H9 (cell line): ENCODE data around the gene RARG. TPM values are rescaled to one million over a fixed set of nuclear protein-coding genes. Genes with fewer than 3 reads are reported as not detected.
"Not testable (repeated sequence)": the region's sequence is repeated elsewhere in the genome, so short reads cannot be mapped to it uniquely, and the experiment has no call there.

Experiments used
- DNase-seq: peaks from one replicate; pipeline ENCODE4 v3.0.0-alpha.2; 2017
- H2AFZ ChIP-seq: one replicate; pipeline ENCODE4 v1.6.1; 2013; ENCODE audit warnings: mild to moderate bottlenecking, low read length, control low read depth, moderate library complexity
- H2AK5ac ChIP-seq: 2 replicates; pipeline ENCODE4 v1.6.1; 2013; ENCODE audit warnings: low read length, control low read depth, mixed read lengths; ENCODE audit not compliant: insufficient read length
- H2BK120ac ChIP-seq: one replicate; pipeline ENCODE4 v1.6.1; 2013; ENCODE audit warnings: low read depth, mild to moderate bottlenecking, low read length, control low read depth, inconsistent platforms; ENCODE audit not compliant: poor library complexity, severe bottlenecking
- H2BK12ac ChIP-seq: 2 replicates; pipeline ENCODE4 v1.6.1; 2013; ENCODE audit warnings: low read length, control low read depth, mixed read lengths, low read depth; ENCODE audit not compliant: insufficient read length
- H2BK15ac ChIP-seq: 2 replicates; pipeline ENCODE4 v1.6.1; 2013; ENCODE audit warnings: low read depth, low read length, control low read depth
- H2BK20ac ChIP-seq: one replicate; pipeline ENCODE4 v1.6.1; 2013; ENCODE audit warnings: low read depth, mild to moderate bottlenecking, low read length, control low read depth, inconsistent platforms; ENCODE audit not compliant: poor library complexity, severe bottlenecking
- H2BK5ac ChIP-seq: 2 replicates; pipeline ENCODE4 v1.6.1; 2013; ENCODE audit warnings: low read length, control low read depth, mixed read lengths; ENCODE audit not compliant: insufficient read length
- H3K14ac ChIP-seq: 2 replicates; pipeline ENCODE4 v1.6.1; 2013; ENCODE audit warnings: low read length, control low read depth; ENCODE audit not compliant: insufficient read depth
- H3K18ac ChIP-seq: 2 replicates; pipeline ENCODE4 v1.6.1; 2013; ENCODE audit warnings: low read depth, mild to moderate bottlenecking, mixed read lengths, low read length, control low read depth; ENCODE audit not compliant: insufficient read length
- H3K23ac ChIP-seq: 2 replicates; pipeline ENCODE4 v1.6.1; 2013; ENCODE audit warnings: low read length, control low read depth, mixed read lengths, low read depth; ENCODE audit not compliant: insufficient read length
- H3K23me2 ChIP-seq: 2 replicates; pipeline ENCODE4 v1.6.1; 2013; ENCODE audit warnings: low read depth, mild to moderate bottlenecking, mixed read lengths, low read length, control low read depth; ENCODE audit not compliant: insufficient read length, poor library complexity, severe bottlenecking
- H3K27ac ChIP-seq: 2 replicates; pipeline ENCODE4 v1.5.1; 2013; ENCODE audit warnings: low read length, control low read depth, mixed read lengths, low read depth; ENCODE audit not compliant: insufficient read length
- H3K27me3 ChIP-seq: 2 replicates; pipeline ENCODE4 v1.6.1; 2013; ENCODE audit warnings: low read length, control low read depth, inconsistent platforms; ENCODE audit not compliant: insufficient read depth
- H3K4ac ChIP-seq: 2 replicates; pipeline ENCODE4 v1.6.1; 2013; ENCODE audit warnings: low read depth, mild to moderate bottlenecking, control low read depth, inconsistent platforms, low read length, moderate library complexity
- H3K4me1 ChIP-seq: 2 replicates; pipeline ENCODE4 v1.6.1; 2013; ENCODE audit warnings: low read length, control low read depth, inconsistent platforms; ENCODE audit not compliant: insufficient read depth
- H3K4me2 ChIP-seq: 2 replicates; pipeline ENCODE4 v1.6.1; 2013; ENCODE audit warnings: low read length, control low read depth, mixed read lengths; ENCODE audit not compliant: insufficient read length, insufficient read depth
- H3K56ac ChIP-seq: 2 replicates; pipeline ENCODE4 v1.6.1; 2013; ENCODE audit warnings: low read depth, mild to moderate bottlenecking, mixed read lengths, low read length, control low read depth; ENCODE audit not compliant: insufficient read length
- H3K79me1 ChIP-seq: 2 replicates; pipeline ENCODE4 v1.6.1; 2013; ENCODE audit warnings: low read depth, mild to moderate bottlenecking, moderate library complexity, low read length, control low read depth, inconsistent platforms; ENCODE audit not compliant: insufficient read depth, poor library complexity, severe bottlenecking
- H3K79me2 ChIP-seq: 2 replicates; pipeline ENCODE4 v1.6.1; 2013; ENCODE audit warnings: low read length, control low read depth, inconsistent platforms; ENCODE audit not compliant: insufficient read depth
- H3K9ac ChIP-seq: 2 replicates; pipeline ENCODE4 v1.6.1; 2013; ENCODE audit warnings: low read length, control low read depth, mixed read lengths; ENCODE audit not compliant: insufficient read length; ENCODE audit errors: extremely low read depth
- H3K9me3 ChIP-seq: one replicate; pipeline ENCODE4 v1.6.1; 2013; ENCODE audit warnings: low read depth, low read length, inconsistent platforms; ENCODE audit not compliant: control insufficient read depth
- H3T11ph ChIP-seq: one replicate; pipeline ENCODE4 v1.6.1; 2013; ENCODE audit warnings: mild to moderate bottlenecking, low read length, control low read depth, inconsistent platforms
- H4K20me1 ChIP-seq: one replicate; pipeline ENCODE4 v1.6.1; 2013; ENCODE audit not compliant: control insufficient read depth, insufficient read length, insufficient read depth
- H4K5ac ChIP-seq: 2 replicates; pipeline ENCODE4 v1.6.1; 2013; ENCODE audit warnings: low read depth, mild to moderate bottlenecking, mixed read lengths, low read length, control low read depth; ENCODE audit not compliant: insufficient read length
- H4K8ac ChIP-seq: replicated peaks from 2 replicates; pipeline ENCODE4 v1.6.1; 2013; ENCODE audit warnings: low read length, control low read depth, mixed read lengths, low read depth; ENCODE audit not compliant: insufficient read length
- H4K91ac ChIP-seq: 2 replicates; pipeline ENCODE4 v1.6.1; 2013; ENCODE audit warnings: low read depth, mild to moderate bottlenecking, moderate library complexity, mixed read lengths, low read length, control low read depth; ENCODE audit not compliant: insufficient read length
- H3K27ac Mint-ChIP-seq, 3 experiments: 2 replicates in 2 of 3; 3 replicates in 1 of 3; pipeline ENCODE4 v1.8.0; 2020 to 2021; ENCODE audit warnings: mixed read lengths in 3 of 3, mild to moderate bottlenecking in 1 of 3, moderate library complexity in 1 of 3
- H3K27me3 Mint-ChIP-seq: 2 replicates; pipeline ENCODE4 v1.8.0; 2021; ENCODE audit warnings: low read depth, mild to moderate bottlenecking, moderate library complexity, mixed read lengths
- H3K36me3 Mint-ChIP-seq, 3 experiments: 2 replicates in 2 of 3; 3 replicates in 1 of 3; pipeline ENCODE4 v1.8.0; 2020 to 2021; ENCODE audit warnings: low read depth in 3 of 3, mixed read lengths in 3 of 3; ENCODE audit not compliant: insufficient read depth in 1 of 3
- H3K4me1 Mint-ChIP-seq, 2 experiments: 2 replicates each; pipeline ENCODE4 v1.8.0; 2020; ENCODE audit warnings: mixed read lengths in 2 of 2
- H3K4me3 Mint-ChIP-seq, 2 experiments: 2 replicates in 1 of 2; 3 replicates in 1 of 2; pipeline ENCODE4 v1.8.0; 2020 to 2021; ENCODE audit warnings: mild to moderate bottlenecking in 2 of 2, mixed read lengths in 2 of 2, moderate library complexity in 1 of 2
- H3K9me3 Mint-ChIP-seq, 2 experiments: 2 replicates in 1 of 2; 3 replicates in 1 of 2; pipeline ENCODE4 v1.8.0; 2020; ENCODE audit warnings: mild to moderate bottlenecking in 2 of 2, mixed read lengths in 2 of 2, moderate library complexity in 1 of 2
- CTCF ChIP-seq: fragments of 200-600 bp; sonication (generic); conservative IDR thresholded peaks from 3 replicates; pipeline ENCODE4 v1.8.0; 2021; ENCODE audit warnings: antibody characterized with exemption, mild to moderate bottlenecking
- WGBS: extraction: QIAGEN DNeasy Blood & Tissue Kit; methylation state at CpG from one replicate; pipeline ENCODE4 v1.1.7; 2013; ENCODE audit warnings: missing lambda C conversion rate, low lambda C conversion rate, mixed read lengths; ENCODE audit not compliant: insufficient read length; ENCODE audit errors: extremely low coverage; 5-methylcytosine and 5-hydroxymethylcytosine counted together
- total RNA-seq: library from RNA; stranded (reverse); gene quantifications from 2 replicates; pipeline ENCODE4 v1.2.1, GENCODE V29; 2021

RARG gene
- total RNA-seq, 1 experiment from 2014 or later, result 43.7 TPM

- Histone ChIP-seq H3K79me2 (no peaks in the 10 kb centered on the region), H4K91ac (no peak overlapping the region)
- peaks cover 84% of the 10 kb centered on the region for H3K27me3 Mint-ChIP-seq
These were observed 65.2 kb downstream of the RARG start for GRCh38 chr12:53166837-53167236.

GRCh38 chr12:53163008-53163407 is 69.0 kb downstream of the RARG start:
- H3K27ac ChIP-seq, H3K79me2 ChIP-seq, H2AFZ ChIP-seq, H3K18ac ChIP-seq, H4K5ac ChIP-seq, H3K14ac ChIP-seq, H3K4me3 Mint-ChIP-seq, H3K27ac Mint-ChIP-seq, H3K23ac ChIP-seq, H3K27me3 ChIP-seq, H3K9ac ChIP-seq, H3K9me3 ChIP-seq, H2BK20ac ChIP-seq, H3K36me3 Mint-ChIP-seq, H3T11ph ChIP-seq, H3K4ac ChIP-seq, DNase-seq, H2BK12ac ChIP-seq, H4K91ac ChIP-seq, H2BK120ac ChIP-seq, H2AK5ac ChIP-seq, H2BK5ac ChIP-seq, H3K9me3 Mint-ChIP-seq, H4K20me1 ChIP-seq, H3K79me1 ChIP-seq, H3K4me2 ChIP-seq, H4K8ac ChIP-seq, H3K23me2 ChIP-seq, H3K56ac ChIP-seq, H2BK15ac ChIP-seq, H3K4me1 ChIP-seq: not testable (repeated sequence)
- peaks cover 88% of the 10 kb centered on the region for H3K27me3 Mint-ChIP-seq
- no CpG with 5 or more reads among the region's 2 CpGs for WGBS
- peaks cover 4 to 12% of the 10 kb centered on the region in 2 experiments for H3K4me1 Mint-ChIP-seq

More at GRCh38 chr12:53166837-53167236, 65.2 kb downstream of the RARG start:
- no peak overlapping the region for H3K27ac Mint-ChIP-seq
- H3T11ph ChIP-seq, result no peak overlapping the region
- no peak overlapping the region for H4K8ac ChIP-seq
- H3K27ac ChIP-seq, result no peak overlapping the region
- H3K9me3 ChIP-seq, result no peaks in the 10 kb centered on the region
- no peak overlapping the region for H2AK5ac ChIP-seq
- no peak overlapping the region for H4K5ac ChIP-seq
- no peak overlapping the region for H2BK15ac ChIP-seq
- peaks cover 0 to 5% (median 0%) of the 10 kb centered on the region in 3 experiments; a peak in 1 of 7 replicates for H3K36me3 Mint-ChIP-seq
- H3K9ac ChIP-seq, result no peak overlapping the region
- no peak overlapping the region for H3K4ac ChIP-seq
- H3K4me3 Mint-ChIP-seq, result no peak overlapping the region
- no peak overlapping the region for H2BK120ac ChIP-seq
- no peaks in the 10 kb centered on the region for H3K23me2 ChIP-seq
- no peak overlapping the region for H3K56ac ChIP-seq
- H3K18ac ChIP-seq, result no peak overlapping the region
- H2BK12ac ChIP-seq, result no peak overlapping the region
- 0 out of 4 replicates have a peak, but pooled peaks cover 0 to 7% of the 10 kb centered on the region in 2 experiments for H3K4me1 Mint-ChIP-seq
- peaks cover 7% of the 10 kb centered on the region for H3K27me3 ChIP-seq
- TF ChIP-seq CTCF, result no peak
- H2AFZ ChIP-seq, result no peak overlapping the region
- H2BK5ac ChIP-seq, result no peak overlapping the region
- no peak overlapping the region for H3K23ac ChIP-seq
- no peak overlapping the region for H3K14ac ChIP-seq
- H3K79me1 ChIP-seq, result no peaks in the 10 kb centered on the region
- DNase-seq, result no peak
- H4K20me1 ChIP-seq, result no peaks in the 10 kb centered on the region
- H3K9me3 Mint-ChIP-seq, result no peaks in the 10 kb centered on the region
- H3K4me2 ChIP-seq, result no peak overlapping the region
- H3K4me1 ChIP-seq, result no peaks in the 10 kb centered on the region
- no peak overlapping the region for H2BK20ac ChIP-seq
